T-cell (primary cell): Measurements from ENCODE around the gene SAG. TPM values are rescaled to one million over a fixed set of nuclear protein-coding genes. Genes with fewer than 3 reads are reported as not detected.
A peak's percentile ranks its signal among the peaks of the same experiment; 100 is the strongest.

Experiments used
- ATAC-seq, 4 experiments: fragments of 200-7000 bp in 3 of 4; fragments of 150-1000 bp in 1 of 4; cut with Tn5 transposase; replicated peaks in 1 of 4; 1 replicate in 3 of 4; 2 replicates in 1 of 4; pipeline ENCODE4 v1.10.0; 2021; ENCODE audit warnings: moderate library complexity in 3 of 4, mild to moderate bottlenecking in 2 of 4, moderate number of reproducible peaks in 1 of 4
- CTCF ChIA-PET, 2 donors: fragments of 300-600 bp; sonication (Branson Sonifier 250); formaldehyde crosslinking; loops; one replicate each; lab custom pipeline; 2022; ENCODE audit warnings: antibody characterized with exemption in 2 of 2; lab: Charles Lee
- POLR2A ChIA-PET, 2 donors: fragments of 300-600 bp; sonication (Branson Sonifier 250); formaldehyde crosslinking; loops; one replicate each; lab custom pipeline; 2022; ENCODE audit warnings: antibody characterized with exemption in 2 of 2; lab: Charles Lee
- DNase-seq, 35 experiments: peaks; one replicate each; pipeline versions ENCODE4 v3.0.0 to v3.0.0-alpha.2; 2013 to 2023
- H3K27ac ChIP-seq: one replicate; pipeline ENCODE4 v1.5.1; 2013; ENCODE audit warnings: low read length
- H3K27me3 ChIP-seq, 2 experiments: replicated peaks in 1 of 2; 1 replicate in 1 of 2; 2 replicates in 1 of 2; pipeline versions ENCODE4 v1.6.1 to v1.7.0; 2013; ENCODE audit warnings: low read length in 1 of 2, mixed read lengths in 1 of 2; ENCODE audit not compliant: control insufficient read depth in 2 of 2, insufficient read depth in 2 of 2; ENCODE audit errors: extremely low read depth in 1 of 2
- H3K36me3 ChIP-seq, 2 donors: 1 replicate in 1 of 2; 2 replicates in 1 of 2; pipeline versions ENCODE4 v1.6.1 to v1.7.0; 2013; ENCODE audit warnings: low read length in 1 of 2; ENCODE audit not compliant: control insufficient read depth in 2 of 2, insufficient read depth in 1 of 2; ENCODE audit errors: extremely low read depth in 1 of 2
- H3K4me1 ChIP-seq, 2 experiments: 1 replicate in 1 of 2; 2 replicates in 1 of 2; pipeline versions ENCODE4 v1.6.1 to v1.7.0; 2013; ENCODE audit warnings: low read length in 2 of 2, mixed read lengths in 1 of 2; ENCODE audit not compliant: insufficient read depth in 2 of 2, control insufficient read depth in 1 of 2; ENCODE audit errors: extremely low read depth in 1 of 2
- H3K4me3 ChIP-seq, 2 donors: 1 replicate in 1 of 2; 2 replicates in 1 of 2; pipeline versions ENCODE4 v1.5.1 to v1.7.0; 2013; ENCODE audit warnings: mild to moderate bottlenecking in 2 of 2, low read length in 1 of 2, moderate library complexity in 1 of 2; ENCODE audit not compliant: control insufficient read depth in 1 of 2; ENCODE audit errors: extremely low read depth in 1 of 2
- H3K9me3 ChIP-seq: 2 replicates; pipeline ENCODE4 v1.7.0; 2013
- H3K27ac Mint-ChIP-seq, 2 donors: one replicate each; pipeline ENCODE4 v1.8.0; 2020 to 2021; ENCODE audit warnings: mild to moderate bottlenecking in 2 of 2, mixed read lengths in 2 of 2
- H3K27me3 Mint-ChIP-seq, 2 donors: one replicate each; pipeline ENCODE4 v1.8.0; 2021 to 2022; ENCODE audit warnings: mixed read lengths in 2 of 2
- H3K36me3 Mint-ChIP-seq: one replicate; pipeline ENCODE4 v1.8.0; 2021; ENCODE audit warnings: mixed read lengths
- H3K4me1 Mint-ChIP-seq, 3 donors: one replicate each; pipeline ENCODE4 v1.8.0; 2020 to 2022; ENCODE audit warnings: mixed read lengths in 3 of 3, mild to moderate bottlenecking in 1 of 3
- H3K4me3 Mint-ChIP-seq, 3 donors: one replicate each; pipeline ENCODE4 v1.8.0; 2020 to 2022; ENCODE audit warnings: mild to moderate bottlenecking in 3 of 3, mixed read lengths in 3 of 3, moderate library complexity in 3 of 3
- H3K9me3 Mint-ChIP-seq, 3 donors: one replicate each; pipeline ENCODE4 v1.8.0; 2020 to 2022; ENCODE audit warnings: mixed read lengths in 3 of 3
- WGBS: methylation state at CpG from one replicate; pipeline ENCODE4 v1.1.5; 2013; ENCODE audit warnings: missing lambda C conversion rate; ENCODE audit not compliant: insufficient coverage; 5-methylcytosine and 5-hydroxymethylcytosine counted together
- total RNA-seq, 35 experiments: library from RNA in 6 of 35; stranded (reverse) in 6 of 35; fragments of 120-200 nt in 1 of 35; gene quantifications; one replicate each; pipeline versions ENCODE4 v1.2.1 to v1.2.4 and lab custom pipeline; 2013 to 2026

The SAG gene
- total RNA-seq, 5 donors from 2014 or later (not counting 1 experiment from before 2014, with no cell fraction given): 0.03 to 0.37 TPM; not detected in 3

GRCh38 chr2:233380995-233381637 is 73.5 kb downstream of the SAG start:
- no peak overlapping the region for H3K4me3 Mint-ChIP-seq
- ATAC-seq: peak in 1 of 4 experiments; percentile 34
- peaks cover 15 to 60% of the 10 kb centered on the region in 2 experiments for H3K4me1 ChIP-seq
- no peaks in the 10 kb centered on the region for H3K9me3 ChIP-seq
- ChIA-PET POLR2A (interaction anchor here in 1 of 2 donors (0.5 kb wide), 1 partner anchor 23 kb away, joined by 3 read pairs; no protein-coding TSS in a partner anchor), CTCF (no interaction called here)
- no peak overlapping the region for H3K4me3 ChIP-seq
- peaks cover 75 to 85% (median 77%) of the 10 kb centered on the region in 3 donors for H3K4me1 Mint-ChIP-seq
- peaks cover 8% of the 10 kb centered on the region for H3K36me3 Mint-ChIP-seq
- no peaks in the 10 kb centered on the region for H3K27me3 Mint-ChIP-seq
- 94% methylated on average over 9 of the region's 11 CpGs for WGBS
- no peaks in the 10 kb centered on the region for H3K27me3 ChIP-seq
- H3K27ac Mint-ChIP-seq: peak overlapping the region; percentile 50 to 76
- H3K9me3 Mint-ChIP-seq: no peaks in the 10 kb centered on the region
- H3K27ac ChIP-seq: no peak overlapping the region
- peaks cover 0 to 10% of the 10 kb centered on the region in 2 donors for H3K36me3 ChIP-seq
- peak in 3 of 35 experiments; percentile 13 to 33 (median 22) for DNase-seq

- ChIA-PET POLR2A (interaction anchor here in 1 of 2 donors (0.6 kb wide), 1 partner anchor 141 kb away, joined by 4 read pairs; no protein-coding TSS in a partner anchor), CTCF (no interaction called here)
- H3K27ac ChIP-seq: no peak overlapping the region
- WGBS: 83% methylated on average over 1 of the region's 4 CpGs
- peaks cover 7% of the 10 kb centered on the region for H3K36me3 Mint-ChIP-seq
- H3K36me3 ChIP-seq: peaks cover 0 to 8% of the 10 kb centered on the region in 2 donors
- DNase-seq (no peak), ATAC-seq (no peak)
- H3K9me3 Mint-ChIP-seq: no peaks in the 10 kb centered on the region
- no peaks in the 10 kb centered on the region for H3K27me3 Mint-ChIP-seq
- peak overlapping the region; percentile 50 to 76 for H3K27ac Mint-ChIP-seq
- no peaks in the 10 kb centered on the region for H3K9me3 ChIP-seq
- no peaks in the 10 kb centered on the region for H3K27me3 ChIP-seq
- H3K4me1 ChIP-seq: peaks cover 20 to 65% of the 10 kb centered on the region in 2 experiments
- H3K4me3 ChIP-seq: no peak overlapping the region
- H3K4me3 Mint-ChIP-seq: no peak overlapping the region
- peaks cover 78 to 88% (median 81%) of the 10 kb centered on the region in 3 donors for H3K4me1 Mint-ChIP-seq
Observed at GRCh38 chr2:233381638-233381995, 74.0 kb downstream of the SAG start.

GRCh38 chr2:233384015-233384414 is 76.4 kb downstream of the SAG start:
- H3K9me3 Mint-ChIP-seq: no peaks in the 10 kb centered on the region
- H3K36me3 Mint-ChIP-seq: peaks cover 2% of the 10 kb centered on the region
- H3K9me3 ChIP-seq: no peaks in the 10 kb centered on the region
- H3K27ac ChIP-seq: no peak overlapping the region
- DNase-seq (peak in 1 of 35 experiments; percentile 8), ATAC-seq (no peak)
- H3K27me3 Mint-ChIP-seq: no peaks in the 10 kb centered on the region
- no peak overlapping the region for H3K4me3 ChIP-seq
- peaks cover 24 to 80% of the 10 kb centered on the region in 2 experiments for H3K4me1 ChIP-seq
- H3K27ac Mint-ChIP-seq: peak overlapping the region; percentile 96 to 98
- no peaks in the 10 kb centered on the region for H3K27me3 ChIP-seq
- CTCF ChIA-PET: interaction anchor here in 1 of 2 donors (1.7 kb wide), 1 partner anchor 21 kb away, joined by 4 read pairs; no protein-coding TSS in a partner anchor
- WGBS: 87% methylated on average over 9 of the region's 10 CpGs
- H3K4me3 Mint-ChIP-seq: peak overlapping the region in 1 of 3 donors; percentile 74
- POLR2A ChIA-PET: no interaction called here
- H3K4me1 Mint-ChIP-seq: peaks cover 86 to 88% (median 88%) of the 10 kb centered on the region in 3 donors
- peaks cover 0 to 5% of the 10 kb centered on the region in 2 donors for H3K36me3 ChIP-seq

- peak overlapping the region; percentile 96 to 98 for H3K27ac Mint-ChIP-seq
- DNase-seq: no peak
- peaks cover 11% of the 10 kb centered on the region for H3K36me3 Mint-ChIP-seq
- ChIA-PET CTCF (interaction anchor here (0.6 to 1.7 kb wide), 3 partner anchors 20 to 115 kb away, joined by 3 to 4 read pairs (median 4); no protein-coding TSS in a partner anchor), POLR2A (interaction anchor here in 1 of 2 donors (0.5 to 1.0 kb wide), 2 partner anchors 36 to 41 kb away, joined by 3 to 5 read pairs; no protein-coding TSS in a partner anchor)
- peak overlapping the region in 1 of 2 donors; percentile 26 for H3K4me3 ChIP-seq
- no peaks in the 10 kb centered on the region for H3K27me3 Mint-ChIP-seq
- no peaks in the 10 kb centered on the region for H3K27me3 ChIP-seq
- H3K4me1 Mint-ChIP-seq: peaks cover 82 to 87% (median 84%) of the 10 kb centered on the region in 3 donors
- 73% methylated on average over 8 of the region's 12 CpGs for WGBS
- peaks cover 0 to 13% of the 10 kb centered on the region in 2 donors for H3K36me3 ChIP-seq
- H3K9me3 Mint-ChIP-seq: no peaks in the 10 kb centered on the region
- H3K4me1 ChIP-seq: peaks cover 24 to 72% of the 10 kb centered on the region in 2 experiments
- peak in 3 of 4 experiments; percentile 12 to 22 (median 21) for ATAC-seq
- H3K9me3 ChIP-seq: no peaks in the 10 kb centered on the region
- H3K4me3 Mint-ChIP-seq: peak overlapping the region; percentile 3 to 74 (median 55)
- H3K27ac ChIP-seq: peak overlapping the region; percentile 64
Observed at GRCh38 chr2:233384811-233385488, 77.3 kb downstream of the SAG start.

GRCh38 chr2:233385489-233386044 is 78.0 kb downstream of the SAG start:
- Histone ChIP-seq H3K9me3 (no peaks in the 10 kb centered on the region), H3K4me1 (peaks cover 24 to 66% of the 10 kb centered on the region in 2 experiments), H3K36me3 (peaks cover 0 to 19% of the 10 kb centered on the region in 2 donors), H3K4me3 (peak overlapping the region in 1 of 2 donors; percentile 26), H3K27ac (peak overlapping the region; percentile 64), H3K27me3 (no peaks in the 10 kb centered on the region)
- H3K36me3 Mint-ChIP-seq: peaks cover 17% of the 10 kb centered on the region
- ChIA-PET POLR2A (interaction anchor here in 1 of 2 donors (0.7 to 1.0 kb wide), 2 partner anchors 35 to 450 kb away, joined by 3 to 4 read pairs; no protein-coding TSS in a partner anchor), CTCF (interaction anchor here (0.6 to 1.7 kb wide), 2 partner anchors 19 to 116 kb away, joined by 4 read pairs; no protein-coding TSS in a partner anchor)
- H3K27ac Mint-ChIP-seq: peak overlapping the region; percentile 96 to 98
- H3K4me3 Mint-ChIP-seq: peak overlapping the region; percentile 60 to 74 (median 61)
- 30% methylated on average over 5 of the region's 14 CpGs for WGBS
- ATAC-seq (peak; percentile 79 to 83 (median 82)), DNase-seq (peak in 31 of 35 experiments; percentile 19 to 70 (median 47))
- H3K4me1 Mint-ChIP-seq: peaks cover 79 to 85% (median 83%) of the 10 kb centered on the region in 3 donors
- H3K27me3 Mint-ChIP-seq: no peaks in the 10 kb centered on the region
- H3K9me3 Mint-ChIP-seq: no peaks in the 10 kb centered on the region
